Glutamatergic neuron (in vitro differentiated cells): Measurements from ENCODE around the gene GNA15. TPM values are rescaled to one million over a fixed set of nuclear protein-coding genes. Genes with fewer than 3 reads are reported as not detected.
A peak's percentile ranks its signal among the peaks of the same experiment; 100 is the strongest.

ENCODE experiments used
- DNase-seq: peaks from one replicate; pipeline ENCODE4 v3.0.0; 2022
- H3K27ac Mint-ChIP-seq: one replicate; pipeline ENCODE4 v1.8.0; 2020; ENCODE audit warnings: mild to moderate bottlenecking, mixed read lengths, inconsistent platforms; ENCODE audit not compliant: unreplicated experiment
- H3K27me3 Mint-ChIP-seq: one replicate; pipeline ENCODE4 v1.8.0; 2020; ENCODE audit warnings: mild to moderate bottlenecking, moderate library complexity, mixed read lengths, inconsistent platforms; ENCODE audit not compliant: unreplicated experiment
- H3K36me3 Mint-ChIP-seq: one replicate; pipeline ENCODE4 v1.8.0; 2020; ENCODE audit warnings: mild to moderate bottlenecking, mixed read lengths, inconsistent platforms; ENCODE audit not compliant: unreplicated experiment
- H3K4me1 Mint-ChIP-seq: one replicate; pipeline ENCODE4 v1.8.0; 2020; ENCODE audit warnings: mild to moderate bottlenecking, low read depth, mixed read lengths, inconsistent platforms; ENCODE audit not compliant: unreplicated experiment
- H3K4me3 Mint-ChIP-seq: one replicate; pipeline ENCODE4 v1.8.0; 2020; ENCODE audit warnings: mild to moderate bottlenecking, mixed read lengths, inconsistent platforms; ENCODE audit not compliant: unreplicated experiment
- H3K9me3 Mint-ChIP-seq: one replicate; pipeline ENCODE4 v1.8.0; 2020; ENCODE audit warnings: mild to moderate bottlenecking, moderate library complexity, mixed read lengths, inconsistent platforms; ENCODE audit not compliant: unreplicated experiment
- total RNA-seq: library from RNA; stranded (reverse); fragmentation: NEBNext Ultra II Directional; extraction: Animal tissue kit (Norgen Biotek cat#: 25700); gene quantifications from one replicate; pipeline ENCODE4 v1.2.1, GENCODE V29; 2021; ENCODE audit not compliant: unreplicated experiment
- TF ChIP-seq, protein P1 (sequence below): fragments of 200-600 bp; sonication (generic); IDR thresholded peaks from one replicate; pipeline ENCODE4 v1.5.0; 2021; ENCODE audit not compliant: partially characterized antibody, unreplicated experiment

Gene GNA15
- total RNA-seq, 1 donor from 2014 or later: not detected

GRCh38 chr19:3178377-3178972, 42.6 kb downstream of the GNA15 start, which contains the start of gene S1PR4:
TSS of gene S1PR4 (plus strand) at chr19:3178769. CDS start at chr19:3178793, 24 bp downstream.
- H3K9me3 Mint-ChIP-seq: peaks cover 2% of the 10 kb centered on the region
- no peaks in the 10 kb centered on the region for H3K36me3 Mint-ChIP-seq
- H3K4me1 Mint-ChIP-seq: peaks cover 1% of the 10 kb centered on the region

GRCh38 chr19:3178973-3179738, 43.3 kb downstream of the GNA15 start:
- Mint-ChIP-seq H3K9me3 (peaks cover 2% of the 10 kb centered on the region), H3K4me1 (peaks cover 1% of the 10 kb centered on the region), H3K36me3 (no peaks in the 10 kb centered on the region), H3K27ac (no peak overlapping the region), H3K4me3 (no peak overlapping the region), H3K27me3 (peaks cover 2% of the 10 kb centered on the region)
- TF ChIP-seq, protein P1, sequence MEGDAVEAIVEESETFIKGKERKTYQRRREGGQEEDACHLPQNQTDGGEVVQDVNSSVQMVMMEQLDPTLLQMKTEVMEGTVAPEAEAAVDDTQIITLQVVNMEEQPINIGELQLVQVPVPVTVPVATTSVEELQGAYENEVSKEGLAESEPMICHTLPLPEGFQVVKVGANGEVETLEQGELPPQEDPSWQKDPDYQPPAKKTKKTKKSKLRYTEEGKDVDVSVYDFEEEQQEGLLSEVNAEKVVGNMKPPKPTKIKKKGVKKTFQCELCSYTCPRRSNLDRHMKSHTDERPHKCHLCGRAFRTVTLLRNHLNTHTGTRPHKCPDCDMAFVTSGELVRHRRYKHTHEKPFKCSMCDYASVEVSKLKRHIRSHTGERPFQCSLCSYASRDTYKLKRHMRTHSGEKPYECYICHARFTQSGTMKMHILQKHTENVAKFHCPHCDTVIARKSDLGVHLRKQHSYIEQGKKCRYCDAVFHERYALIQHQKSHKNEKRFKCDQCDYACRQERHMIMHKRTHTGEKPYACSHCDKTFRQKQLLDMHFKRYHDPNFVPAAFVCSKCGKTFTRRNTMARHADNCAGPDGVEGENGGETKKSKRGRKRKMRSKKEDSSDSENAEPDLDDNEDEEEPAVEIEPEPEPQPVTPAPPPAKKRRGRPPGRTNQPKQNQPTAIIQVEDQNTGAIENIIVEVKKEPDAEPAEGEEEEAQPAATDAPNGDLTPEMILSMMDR: no peak
- no peak for DNase-seq

More at GRCh38 chr19:3178377-3178972, 42.6 kb downstream of the GNA15 start, which contains the start of gene S1PR4:
- Mint-ChIP-seq H3K4me3 (no peak within 1 kb of the TSS), H3K27ac (no peak within 1 kb of the TSS), H3K27me3 (peaks cover 2% of the 10 kb centered on the region)
- TF ChIP-seq, protein P1: no peak
- no peak for DNase-seq

- peaks cover 1% of the 10 kb centered on the region for H3K4me1 Mint-ChIP-seq
- no peak overlapping the region for H3K27ac Mint-ChIP-seq
- peaks cover 2% of the 10 kb centered on the region for H3K9me3 Mint-ChIP-seq
- TF ChIP-seq, protein P1: no peak
- no peaks in the 10 kb centered on the region for H3K36me3 Mint-ChIP-seq
- peaks cover 2% of the 10 kb centered on the region for H3K27me3 Mint-ChIP-seq
- no peak overlapping the region for H3K4me3 Mint-ChIP-seq
- DNase-seq: no peak
Observed at GRCh38 chr19:3179739-3180293, 44.0 kb downstream of the GNA15 start.

DNA sequence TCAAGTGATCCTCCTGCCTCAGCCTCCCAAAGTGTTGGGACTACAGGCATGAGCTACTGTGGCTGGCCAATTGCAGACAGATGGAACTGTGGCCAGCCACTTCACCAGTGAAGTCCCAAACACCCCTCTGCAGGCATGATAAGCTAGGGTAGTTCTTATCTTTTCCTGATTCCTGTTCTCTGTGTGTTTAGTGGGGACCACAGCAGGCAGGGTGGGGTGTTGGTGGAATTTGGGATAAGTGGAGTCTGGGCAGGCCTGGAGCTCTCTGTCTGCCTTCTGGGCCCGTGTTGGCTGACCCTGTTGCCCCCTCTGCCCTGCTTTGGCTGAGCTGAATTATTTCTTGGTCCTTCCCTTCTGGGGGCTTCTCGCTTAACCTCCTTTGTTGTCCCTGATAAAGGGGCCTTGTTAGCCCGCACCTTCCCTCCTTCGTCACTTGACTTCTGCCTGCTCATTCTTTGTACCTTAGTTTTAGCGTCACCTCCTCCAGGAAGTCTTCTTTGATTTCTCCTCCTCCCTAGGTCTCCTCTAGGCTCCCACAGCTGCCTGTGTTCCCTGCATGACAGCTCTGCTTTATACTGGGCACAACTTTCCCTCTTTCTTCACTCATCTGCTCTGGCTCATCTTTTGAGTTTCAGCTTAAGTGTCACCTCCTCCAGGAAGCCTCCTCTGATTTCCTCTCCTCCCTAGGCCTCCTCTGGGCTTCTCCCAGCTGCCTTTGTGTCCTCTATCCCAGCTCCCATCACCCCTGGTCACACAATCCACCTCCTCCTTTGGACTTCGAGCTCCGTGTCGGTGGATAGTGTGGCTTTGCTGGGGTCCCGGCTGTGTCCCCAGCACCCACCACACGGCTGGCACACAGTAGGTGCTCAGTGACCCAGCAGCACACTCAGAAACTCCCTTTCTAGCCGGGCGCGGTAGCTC, 48.1 kb downstream of the GNA15 start:
- peaks cover 12% of the 10 kb centered on the region for H3K27me3 Mint-ChIP-seq
- H3K27ac Mint-ChIP-seq: peak overlapping the region; percentile 38
- peaks cover 10% of the 10 kb centered on the region for H3K4me1 Mint-ChIP-seq
- TF ChIP-seq, protein P1: no peak
- no peak for DNase-seq
- H3K4me3 Mint-ChIP-seq: peak overlapping the region; percentile 97
- peaks cover 8% of the 10 kb centered on the region for H3K9me3 Mint-ChIP-seq
- H3K36me3 Mint-ChIP-seq: no peaks in the 10 kb centered on the region
